Ovary (tissue), 3 donors: ENCODE data around the gene GMPR.

Experiments
- POLR2A ChIP-seq: fragments of 450-650 bp; IDR thresholded peaks from one replicate; pipeline ENCODE4 v1.6.1; 2017; ENCODE audit warnings: antibody characterized with exemption, mild to moderate bottlenecking, moderate library complexity
- TF ChIP-seq, protein P1 (sequence below), 3 donors: fragments of 450-650 bp in 2 of 3; fragments of 200-600 bp in 1 of 3; IDR thresholded peaks; one replicate each; pipeline versions ENCODE4 v1.5.1 to v1.8.0; 2016 to 2022; ENCODE audit warnings: antibody characterized with exemption in 3 of 3, mild to moderate bottlenecking in 1 of 3
- donor health status: DM: no; HTN: no; CAD: no.

DNA sequence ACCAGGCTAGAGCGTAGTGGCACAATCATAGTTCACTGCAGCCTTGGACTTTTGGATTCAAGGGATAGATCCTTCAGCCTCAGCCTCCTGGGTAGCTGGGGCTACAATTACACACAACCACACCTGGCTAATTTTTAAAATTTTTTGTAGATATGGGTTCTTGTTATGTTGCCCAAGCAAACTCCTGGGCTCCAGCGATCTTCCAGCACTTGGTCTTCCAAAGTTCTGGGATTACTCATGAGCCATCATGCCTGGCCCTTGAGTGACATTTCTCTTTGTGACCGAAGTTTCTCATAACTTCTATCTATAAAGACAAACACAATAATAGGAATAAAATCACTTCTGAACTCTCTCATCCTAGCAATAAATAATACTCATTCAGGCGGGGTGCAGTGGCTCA is 26.1 kb upstream of the GMPR start:
- TF ChIP-seq, protein P1, sequence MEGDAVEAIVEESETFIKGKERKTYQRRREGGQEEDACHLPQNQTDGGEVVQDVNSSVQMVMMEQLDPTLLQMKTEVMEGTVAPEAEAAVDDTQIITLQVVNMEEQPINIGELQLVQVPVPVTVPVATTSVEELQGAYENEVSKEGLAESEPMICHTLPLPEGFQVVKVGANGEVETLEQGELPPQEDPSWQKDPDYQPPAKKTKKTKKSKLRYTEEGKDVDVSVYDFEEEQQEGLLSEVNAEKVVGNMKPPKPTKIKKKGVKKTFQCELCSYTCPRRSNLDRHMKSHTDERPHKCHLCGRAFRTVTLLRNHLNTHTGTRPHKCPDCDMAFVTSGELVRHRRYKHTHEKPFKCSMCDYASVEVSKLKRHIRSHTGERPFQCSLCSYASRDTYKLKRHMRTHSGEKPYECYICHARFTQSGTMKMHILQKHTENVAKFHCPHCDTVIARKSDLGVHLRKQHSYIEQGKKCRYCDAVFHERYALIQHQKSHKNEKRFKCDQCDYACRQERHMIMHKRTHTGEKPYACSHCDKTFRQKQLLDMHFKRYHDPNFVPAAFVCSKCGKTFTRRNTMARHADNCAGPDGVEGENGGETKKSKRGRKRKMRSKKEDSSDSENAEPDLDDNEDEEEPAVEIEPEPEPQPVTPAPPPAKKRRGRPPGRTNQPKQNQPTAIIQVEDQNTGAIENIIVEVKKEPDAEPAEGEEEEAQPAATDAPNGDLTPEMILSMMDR (IDR thresholded peaks at IDR 0.05), result no peak
- no peak for TF ChIP-seq POLR2A
